ENCODE measurements around the gene PIGM.

- TF ChIP-seq POLR2AphosphoS5 (IDR thresholded peaks at IDR 0.05; ENCODE audit: low read depth): no peak
- TF ChIP-seq, protein P1, sequence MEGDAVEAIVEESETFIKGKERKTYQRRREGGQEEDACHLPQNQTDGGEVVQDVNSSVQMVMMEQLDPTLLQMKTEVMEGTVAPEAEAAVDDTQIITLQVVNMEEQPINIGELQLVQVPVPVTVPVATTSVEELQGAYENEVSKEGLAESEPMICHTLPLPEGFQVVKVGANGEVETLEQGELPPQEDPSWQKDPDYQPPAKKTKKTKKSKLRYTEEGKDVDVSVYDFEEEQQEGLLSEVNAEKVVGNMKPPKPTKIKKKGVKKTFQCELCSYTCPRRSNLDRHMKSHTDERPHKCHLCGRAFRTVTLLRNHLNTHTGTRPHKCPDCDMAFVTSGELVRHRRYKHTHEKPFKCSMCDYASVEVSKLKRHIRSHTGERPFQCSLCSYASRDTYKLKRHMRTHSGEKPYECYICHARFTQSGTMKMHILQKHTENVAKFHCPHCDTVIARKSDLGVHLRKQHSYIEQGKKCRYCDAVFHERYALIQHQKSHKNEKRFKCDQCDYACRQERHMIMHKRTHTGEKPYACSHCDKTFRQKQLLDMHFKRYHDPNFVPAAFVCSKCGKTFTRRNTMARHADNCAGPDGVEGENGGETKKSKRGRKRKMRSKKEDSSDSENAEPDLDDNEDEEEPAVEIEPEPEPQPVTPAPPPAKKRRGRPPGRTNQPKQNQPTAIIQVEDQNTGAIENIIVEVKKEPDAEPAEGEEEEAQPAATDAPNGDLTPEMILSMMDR (conservative IDR thresholded peaks at IDR 0.05; ENCODE audit: low read depth in 2 of 2): no peak
- no peak for TF ChIP-seq STAT1 (IDR thresholded peaks at IDR 0.05; ENCODE audit: unreplicated experiment)
- TF ChIP-seq EZH2phosphoT487 (IDR thresholded peaks at IDR 0.05; ENCODE audit: unreplicated experiment): no peak
- TF ChIP-seq, protein P2, sequence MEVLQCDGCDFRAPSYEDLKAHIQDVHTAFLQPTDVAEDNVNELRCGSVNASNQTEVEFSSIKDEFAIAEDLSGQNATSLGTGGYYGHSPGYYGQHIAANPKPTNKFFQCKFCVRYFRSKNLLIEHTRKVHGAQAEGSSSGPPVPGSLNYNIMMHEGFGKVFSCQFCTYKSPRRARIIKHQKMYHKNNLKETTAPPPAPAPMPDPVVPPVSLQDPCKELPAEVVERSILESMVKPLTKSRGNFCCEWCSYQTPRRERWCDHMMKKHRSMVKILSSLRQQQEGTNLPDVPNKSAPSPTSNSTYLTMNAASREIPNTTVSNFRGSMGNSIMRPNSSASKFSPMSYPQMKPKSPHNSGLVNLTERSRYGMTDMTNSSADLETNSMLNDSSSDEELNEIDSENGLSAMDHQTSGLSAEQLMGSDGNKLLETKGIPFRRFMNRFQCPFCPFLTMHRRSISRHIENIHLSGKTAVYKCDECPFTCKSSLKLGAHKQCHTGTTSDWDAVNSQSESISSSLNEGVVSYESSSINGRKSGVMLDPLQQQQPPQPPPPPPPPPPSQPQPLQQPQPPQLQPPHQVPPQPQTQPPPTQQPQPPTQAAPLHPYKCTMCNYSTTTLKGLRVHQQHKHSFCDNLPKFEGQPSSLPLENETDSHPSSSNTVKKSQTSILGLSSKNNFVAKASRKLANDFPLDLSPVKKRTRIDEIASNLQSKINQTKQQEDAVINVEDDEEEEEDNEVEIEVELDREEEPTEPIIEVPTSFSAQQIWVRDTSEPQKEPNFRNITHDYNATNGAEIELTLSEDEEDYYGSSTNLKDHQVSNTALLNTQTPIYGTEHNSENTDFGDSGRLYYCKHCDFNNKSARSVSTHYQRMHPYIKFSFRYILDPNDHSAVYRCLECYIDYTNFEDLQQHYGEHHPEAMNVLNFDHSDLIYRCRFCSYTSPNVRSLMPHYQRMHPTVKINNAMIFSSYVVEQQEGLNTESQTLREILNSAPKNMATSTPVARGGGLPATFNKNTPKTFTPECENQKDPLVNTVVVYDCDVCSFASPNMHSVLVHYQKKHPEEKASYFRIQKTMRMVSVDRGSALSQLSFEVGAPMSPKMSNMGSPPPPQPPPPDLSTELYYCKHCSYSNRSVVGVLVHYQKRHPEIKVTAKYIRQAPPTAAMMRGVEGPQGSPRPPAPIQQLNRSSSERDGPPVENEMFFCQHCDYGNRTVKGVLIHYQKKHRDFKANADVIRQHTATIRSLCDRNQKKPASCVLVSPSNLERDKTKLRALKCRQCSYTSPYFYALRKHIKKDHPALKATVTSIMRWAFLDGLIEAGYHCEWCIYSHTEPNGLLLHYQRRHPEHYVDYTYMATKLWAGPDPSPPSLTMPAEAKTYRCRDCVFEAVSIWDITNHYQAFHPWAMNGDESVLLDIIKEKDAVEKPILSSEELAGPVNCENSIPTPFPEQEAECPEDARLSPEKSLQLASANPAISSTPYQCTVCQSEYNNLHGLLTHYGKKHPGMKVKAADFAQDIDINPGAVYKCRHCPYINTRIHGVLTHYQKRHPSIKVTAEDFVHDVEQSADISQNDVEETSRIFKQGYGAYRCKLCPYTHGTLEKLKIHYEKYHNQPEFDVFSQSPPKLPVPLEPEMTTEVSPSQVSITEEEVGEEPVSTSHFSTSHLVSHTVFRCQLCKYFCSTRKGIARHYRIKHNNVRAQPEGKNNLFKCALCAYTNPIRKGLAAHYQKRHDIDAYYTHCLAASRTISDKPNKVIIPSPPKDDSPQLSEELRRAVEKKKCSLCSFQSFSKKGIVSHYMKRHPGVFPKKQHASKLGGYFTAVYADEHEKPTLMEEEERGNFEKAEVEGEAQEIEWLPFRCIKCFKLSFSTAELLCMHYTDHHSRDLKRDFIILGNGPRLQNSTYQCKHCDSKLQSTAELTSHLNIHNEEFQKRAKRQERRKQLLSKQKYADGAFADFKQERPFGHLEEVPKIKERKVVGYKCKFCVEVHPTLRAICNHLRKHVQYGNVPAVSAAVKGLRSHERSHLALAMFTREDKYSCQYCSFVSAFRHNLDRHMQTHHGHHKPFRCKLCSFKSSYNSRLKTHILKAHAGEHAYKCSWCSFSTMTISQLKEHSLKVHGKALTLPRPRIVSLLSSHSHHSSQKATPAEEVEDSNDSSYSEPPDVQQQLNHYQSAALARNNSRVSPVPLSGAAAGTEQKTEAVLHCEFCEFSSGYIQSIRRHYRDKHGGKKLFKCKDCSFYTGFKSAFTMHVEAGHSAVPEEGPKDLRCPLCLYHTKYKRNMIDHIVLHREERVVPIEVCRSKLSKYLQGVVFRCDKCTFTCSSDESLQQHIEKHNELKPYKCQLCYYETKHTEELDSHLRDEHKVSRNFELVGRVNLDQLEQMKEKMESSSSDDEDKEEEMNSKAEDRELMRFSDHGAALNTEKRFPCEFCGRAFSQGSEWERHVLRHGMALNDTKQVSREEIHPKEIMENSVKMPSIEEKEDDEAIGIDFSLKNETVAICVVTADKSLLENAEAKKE (CRISPR knock-in tag; IDR thresholded peaks at IDR 0.05): no peak
- TF ChIP-seq, protein P3, sequence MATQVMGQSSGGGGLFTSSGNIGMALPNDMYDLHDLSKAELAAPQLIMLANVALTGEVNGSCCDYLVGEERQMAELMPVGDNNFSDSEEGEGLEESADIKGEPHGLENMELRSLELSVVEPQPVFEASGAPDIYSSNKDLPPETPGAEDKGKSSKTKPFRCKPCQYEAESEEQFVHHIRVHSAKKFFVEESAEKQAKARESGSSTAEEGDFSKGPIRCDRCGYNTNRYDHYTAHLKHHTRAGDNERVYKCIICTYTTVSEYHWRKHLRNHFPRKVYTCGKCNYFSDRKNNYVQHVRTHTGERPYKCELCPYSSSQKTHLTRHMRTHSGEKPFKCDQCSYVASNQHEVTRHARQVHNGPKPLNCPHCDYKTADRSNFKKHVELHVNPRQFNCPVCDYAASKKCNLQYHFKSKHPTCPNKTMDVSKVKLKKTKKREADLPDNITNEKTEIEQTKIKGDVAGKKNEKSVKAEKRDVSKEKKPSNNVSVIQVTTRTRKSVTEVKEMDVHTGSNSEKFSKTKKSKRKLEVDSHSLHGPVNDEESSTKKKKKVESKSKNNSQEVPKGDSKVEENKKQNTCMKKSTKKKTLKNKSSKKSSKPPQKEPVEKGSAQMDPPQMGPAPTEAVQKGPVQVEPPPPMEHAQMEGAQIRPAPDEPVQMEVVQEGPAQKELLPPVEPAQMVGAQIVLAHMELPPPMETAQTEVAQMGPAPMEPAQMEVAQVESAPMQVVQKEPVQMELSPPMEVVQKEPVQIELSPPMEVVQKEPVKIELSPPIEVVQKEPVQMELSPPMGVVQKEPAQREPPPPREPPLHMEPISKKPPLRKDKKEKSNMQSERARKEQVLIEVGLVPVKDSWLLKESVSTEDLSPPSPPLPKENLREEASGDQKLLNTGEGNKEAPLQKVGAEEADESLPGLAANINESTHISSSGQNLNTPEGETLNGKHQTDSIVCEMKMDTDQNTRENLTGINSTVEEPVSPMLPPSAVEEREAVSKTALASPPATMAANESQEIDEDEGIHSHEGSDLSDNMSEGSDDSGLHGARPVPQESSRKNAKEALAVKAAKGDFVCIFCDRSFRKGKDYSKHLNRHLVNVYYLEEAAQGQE (IDR thresholded peaks at IDR 0.05; ENCODE audit: unreplicated experiment): no peak
- TF ChIP-seq EZH2 (IDR thresholded peaks at IDR 0.05; ENCODE audit: low read depth, unreplicated experiment): no peak
- TF ChIP-seq ZNF114 (CRISPR knock-in tag; IDR thresholded peaks at IDR 0.05): no peak
- TF ChIP-seq JUNB (IDR thresholded peaks at IDR 0.05; ENCODE audit: unreplicated experiment): no peak
- no peak for TF ChIP-seq ZNF331 (CRISPR knock-in tag; IDR thresholded peaks at IDR 0.05; ENCODE audit: low read depth)
- TF ChIP-seq CREB1 (CRISPR knock-in tag; IDR thresholded peaks at IDR 0.05; ENCODE audit: low read depth): no peak
Measured at GRCh38 chr1:160062230-160062532, 30.4 kb upstream of the PIGM start.

Measured in GM23338 (cell line).